D721Med (cell line): ENCODE results near the gene LAMA1.

ENCODE experiments used
- DNase-seq: peaks from one replicate; pipeline ENCODE4 v3.0.0; 2011; ENCODE audit warnings: low spot score; ENCODE audit not compliant: insufficient read length
- FAIRE-seq: peaks from 2 replicates; lab custom pipeline; 2011; peaks lifted over from hg19 to GRCh38; lab: Jason Lieb, UNC
- CTCF ChIP-seq: IDR thresholded peaks from 2 replicates; pipeline ENCODE4 v1.5.1; 2012; ENCODE audit warnings: mild to moderate bottlenecking, control low read depth; ENCODE audit not compliant: insufficient read depth; ENCODE audit errors: missing control alignments

The LAMA1 gene

DNA sequence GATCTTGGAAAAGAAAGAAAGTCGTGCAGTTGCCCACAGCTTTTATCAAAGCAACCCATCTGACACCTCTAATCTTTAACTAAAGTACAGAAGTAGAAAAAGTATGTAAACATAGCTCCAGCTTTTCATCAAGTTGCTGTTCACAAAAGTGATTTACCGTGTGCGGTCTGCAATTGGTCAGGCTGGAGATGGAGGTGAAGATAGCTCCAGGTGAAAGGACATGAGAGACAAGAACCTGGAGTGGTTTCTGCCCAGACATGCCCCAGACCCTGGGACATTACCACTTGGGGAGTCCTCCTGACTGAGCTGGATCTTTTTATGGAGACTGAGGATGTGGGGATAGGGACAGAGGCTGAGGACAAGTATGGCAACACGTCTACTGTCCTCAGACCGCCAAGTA is 82.7 kb downstream of the LAMA1 start:
- DNase-seq = no peak
- TF ChIP-seq CTCF = no peak
- no peak for FAIRE-seq

- DNase-seq = no peak
- TF ChIP-seq CTCF = no peak
- FAIRE-seq = no peak
Observed at GRCh38 chr18:7032537-7032936, 85.1 kb downstream of the LAMA1 start.

GRCh38 chr18:7028625-7029024 is 89.0 kb downstream of the LAMA1 start:
- DNase-seq (no peak), FAIRE-seq (no peak)
- TF ChIP-seq CTCF = no peak

- no peak for TF ChIP-seq CTCF
- FAIRE-seq (no peak), DNase-seq (no peak)
Observed at GRCh38 chr18:7025194-7025593, 92.4 kb downstream of the LAMA1 start.

GRCh38 chr18:7023581-7023980 is 94.0 kb downstream of the LAMA1 start:
- no peak for TF ChIP-seq CTCF
- DNase-seq (no peak), FAIRE-seq (no peak)

- FAIRE-seq (no peak), DNase-seq (no peak)
- no peak for TF ChIP-seq CTCF
Observed at GRCh38 chr18:7023063-7023580, 94.5 kb downstream of the LAMA1 start.

GRCh38 chr18:7021994-7022840 is 95.4 kb downstream of the LAMA1 start:
- peak; percentile 75 for FAIRE-seq
- DNase-seq = peak; percentile 44

More at GRCh38 chr18:7021994-7022840, 95.4 kb downstream of the LAMA1 start:
- TF ChIP-seq CTCF = peak; percentile 75
